VCaP (cell line): ENCODE data around the gene TTBK2.
A peak's percentile ranks its signal among the peaks of the same experiment; 100 is the strongest.
"Not testable (repeated sequence)": the region's sequence is repeated elsewhere in the genome, so short reads cannot be mapped to it uniquely, and the experiment has no call there.

Source experiments
- H3K27ac ChIP-seq: fragments of 450-650 bp; 2 replicates; pipeline ENCODE4 v1.5.1; 2017
- CTCF ChIP-seq: fragments of 450-650 bp; conservative IDR thresholded peaks from 2 replicates; pipeline ENCODE4 v1.5.1; 2017; ENCODE audit warnings: mild to moderate bottlenecking, moderate library complexity

TTBK2 gene

GRCh38 chr15:42903388-42904324, 16.9 kb downstream of the TTBK2 start:
- H3K27ac ChIP-seq, result no peak overlapping the region

GRCh38 chr15:42893911-42894310, 26.7 kb downstream of the TTBK2 start:
- not testable (repeated sequence) for H3K27ac ChIP-seq

More at GRCh38 chr15:42903388-42904324, 16.9 kb downstream of the TTBK2 start:
- TF ChIP-seq CTCF, result no peak

GRCh38 chr15:42891569-42891968, 29.0 kb downstream of the TTBK2 start:
- H3K27ac ChIP-seq, result no peak overlapping the region
- no peak for TF ChIP-seq CTCF

- TF ChIP-seq CTCF, result no peak
Measured at GRCh38 chr15:42890161-42890913, 30.2 kb downstream of the TTBK2 start.

GRCh38 chr15:42887384-42887783, 33.2 kb downstream of the TTBK2 start:
- H3K27ac ChIP-seq, result peak overlapping the region; percentile 72

More at GRCh38 chr15:42890161-42890913, 30.2 kb downstream of the TTBK2 start:
- H3K27ac ChIP-seq, result no peak overlapping the region

GRCh38 chr15:42880121-42880520, 40.5 kb downstream of the TTBK2 start:
- H3K27ac ChIP-seq, result peak overlapping the region; percentile 45
- no peak for TF ChIP-seq CTCF

- TF ChIP-seq CTCF, result no peak
- peak overlapping the region; percentile 45 for H3K27ac ChIP-seq
Measured at GRCh38 chr15:42879443-42879842, 41.1 kb downstream of the TTBK2 start.

- H3K27ac ChIP-seq, result no peak overlapping the region
- no peak for TF ChIP-seq CTCF
Measured at GRCh38 chr15:42876224-42876623, 44.4 kb downstream of the TTBK2 start.
